WTC11 (cell line): ENCODE data around the gene KDM2B.

ENCODE experiments used
- ATF2 ChIP-seq: sonication (generic); formaldehyde crosslinking; IDR thresholded peaks from 2 replicates; pipeline ENCODE4 v1.8.1; 2022; ENCODE audit warnings: low read depth, missing genetic modification reagents, borderline replicate concordance
- CTCF ChIP-seq: fragments of 200-600 bp; IDR thresholded peaks from 2 replicates; pipeline ENCODE4 v1.8.0; 2022; ENCODE audit warnings: antibody characterized with exemption
- E2F1 ChIP-seq: sonication (generic); formaldehyde crosslinking; IDR thresholded peaks from 2 replicates; pipeline ENCODE4 v1.8.0; 2022; ENCODE audit warnings: mild to moderate bottlenecking, missing genetic modification reagents
- FOXP4 ChIP-seq: sonication (generic); formaldehyde crosslinking; IDR thresholded peaks from 2 replicates; pipeline ENCODE4 v1.8.0; 2022; ENCODE audit warnings: mild to moderate bottlenecking, missing genetic modification reagents
- MYBL2 ChIP-seq: sonication (generic); formaldehyde crosslinking; IDR thresholded peaks from 2 replicates; pipeline ENCODE4 v1.8.1; 2023; ENCODE audit warnings: mild to moderate bottlenecking, moderate library complexity, missing genetic modification reagents
- RELA ChIP-seq: sonication (generic); formaldehyde crosslinking; IDR thresholded peaks from 2 replicates; pipeline ENCODE4 v1.8.1; 2022; ENCODE audit warnings: missing genetic modification reagents, mild to moderate bottlenecking, borderline replicate concordance
- ZBTB43 ChIP-seq: sonication (generic); formaldehyde crosslinking; IDR thresholded peaks from 2 replicates; pipeline ENCODE4 v1.8.1; 2023; ENCODE audit warnings: mild to moderate bottlenecking, missing genetic modification reagents
- ZNF281 ChIP-seq: sonication (generic); formaldehyde crosslinking; IDR thresholded peaks from 2 replicates; pipeline ENCODE4 v1.8.0; 2023; ENCODE audit warnings: mild to moderate bottlenecking, missing genetic modification reagents
- TF ChIP-seq, protein P1 (sequence below): sonication (generic); formaldehyde crosslinking; conservative IDR thresholded peaks from 2 replicates; pipeline ENCODE4 v1.8.1; 2022; ENCODE audit warnings: mild to moderate bottlenecking, missing genetic modification reagents
- TF ChIP-seq, protein P2 (sequence below): sonication (generic); formaldehyde crosslinking; IDR thresholded peaks from 2 replicates; pipeline ENCODE4 v1.8.1; 2023; ENCODE audit warnings: mild to moderate bottlenecking, missing genetic modification reagents, moderate library complexity

- TF ChIP-seq, protein P1, sequence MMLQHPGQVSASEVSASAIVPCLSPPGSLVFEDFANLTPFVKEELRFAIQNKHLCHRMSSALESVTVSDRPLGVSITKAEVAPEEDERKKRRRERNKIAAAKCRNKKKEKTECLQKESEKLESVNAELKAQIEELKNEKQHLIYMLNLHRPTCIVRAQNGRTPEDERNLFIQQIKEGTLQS (CRISPR knock-in tag) = no peak
- TF ChIP-seq, protein P2, sequence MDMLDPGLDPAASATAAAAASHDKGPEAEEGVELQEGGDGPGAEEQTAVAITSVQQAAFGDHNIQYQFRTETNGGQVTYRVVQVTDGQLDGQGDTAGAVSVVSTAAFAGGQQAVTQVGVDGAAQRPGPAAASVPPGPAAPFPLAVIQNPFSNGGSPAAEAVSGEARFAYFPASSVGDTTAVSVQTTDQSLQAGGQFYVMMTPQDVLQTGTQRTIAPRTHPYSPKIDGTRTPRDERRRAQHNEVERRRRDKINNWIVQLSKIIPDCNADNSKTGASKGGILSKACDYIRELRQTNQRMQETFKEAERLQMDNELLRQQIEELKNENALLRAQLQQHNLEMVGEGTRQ (CRISPR knock-in tag) = no peak
- TF ChIP-seq FOXP4 (CRISPR knock-in tag) (no peak), E2F1 (CRISPR knock-in tag) (no peak), CTCF (no peak), ZNF281 (CRISPR knock-in tag) (no peak), MYBL2 (CRISPR knock-in tag) (no peak), RELA (no peak), ATF2 (CRISPR knock-in tag) (no peak), ZBTB43 (CRISPR knock-in tag) (no peak)
These were observed 6.8 kb downstream of the KDM2B start for GRCh38 chr12:121574025-121574424.
